Left hindlimb (tissue), 1 donor: ENCODE data around the gene CACNB2.
A peak's percentile ranks its signal among the peaks of the same experiment; 100 is the strongest.
"Not testable (repeated sequence)": the region's sequence is repeated elsewhere in the genome, so short reads cannot be mapped to it uniquely, and the experiment has no call there.

Experiments
- DNase-seq: peaks from one replicate; pipeline ENCODE4 v3.0.0-alpha.2; 2018

The CACNB2 gene

DNA sequence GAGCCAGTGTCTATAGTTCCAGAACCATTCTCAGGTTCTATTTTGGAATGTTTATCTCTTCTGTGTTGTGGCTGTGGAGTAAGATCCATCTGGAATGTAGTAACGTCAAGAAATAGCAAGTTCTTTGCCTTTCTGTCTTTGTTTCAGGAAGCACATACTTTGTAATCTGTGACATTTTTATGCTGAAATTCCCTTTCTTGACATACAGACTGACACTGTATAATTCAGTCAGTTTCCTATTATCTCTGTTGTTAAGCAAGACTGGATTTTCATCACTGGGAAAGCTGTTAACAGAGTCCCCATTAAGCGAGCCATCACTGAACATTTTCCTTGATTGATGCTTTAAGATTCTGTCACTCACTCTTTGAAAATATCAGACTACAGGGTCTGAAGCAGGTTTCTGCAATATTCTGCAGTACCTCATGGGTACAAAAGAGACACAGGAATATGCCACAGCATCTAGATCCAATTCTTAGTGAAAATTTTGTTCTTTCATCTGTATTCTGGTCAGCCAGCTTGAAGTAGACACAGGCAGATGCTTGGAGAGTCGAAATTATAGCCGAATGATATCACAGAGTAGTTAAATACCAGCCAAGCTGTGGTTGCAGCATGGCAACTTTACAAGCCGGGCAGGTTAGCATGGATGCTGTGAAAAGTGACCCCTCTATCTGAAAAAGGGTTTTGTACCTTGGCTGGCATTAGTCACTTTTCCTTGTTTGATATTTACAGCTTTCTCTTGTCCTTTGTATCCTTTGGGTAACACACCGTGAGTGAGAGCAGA, 62.6 kb downstream of the CACNB2 start:
- no peak for DNase-seq

GRCh38 chr10:18203471-18203870, 63.2 kb downstream of the CACNB2 start:
- DNase-seq = no peak

DNA sequence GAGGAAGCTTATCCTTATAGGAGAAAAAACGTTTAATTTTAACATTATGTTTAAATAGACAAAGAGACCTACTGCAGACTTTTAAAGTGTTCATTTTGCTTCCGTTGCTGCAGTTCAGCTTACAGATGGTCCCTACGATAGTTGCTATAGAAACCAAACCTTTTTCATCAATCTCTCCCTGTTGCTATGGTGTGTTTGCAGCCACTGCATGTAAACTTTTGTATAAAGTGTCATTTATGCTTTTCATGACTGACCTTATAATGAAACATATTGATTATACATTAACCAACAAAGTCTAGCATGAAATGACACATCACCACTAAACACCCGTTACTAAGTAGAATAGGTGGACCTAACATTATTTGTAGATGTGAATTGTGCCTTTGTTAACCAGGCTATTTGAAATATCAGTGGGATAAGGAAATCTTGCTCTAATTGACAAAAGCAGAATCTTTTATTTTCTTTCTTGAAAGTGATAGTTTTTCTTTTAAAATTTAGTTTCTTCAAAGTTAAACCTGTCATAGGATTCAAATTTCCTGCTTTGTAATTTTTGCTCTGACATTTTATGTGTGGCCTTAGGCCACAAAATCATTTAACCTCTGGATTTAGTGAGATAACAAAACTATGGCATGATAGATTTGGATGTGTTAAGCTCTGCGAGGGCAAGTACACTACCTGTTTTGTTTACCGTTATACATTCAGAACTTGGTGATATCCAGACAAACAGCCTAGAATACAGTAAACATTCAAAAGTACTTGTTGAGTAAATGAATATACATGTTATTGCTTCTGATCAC, 64.0 kb downstream of the CACNB2 start:
- no peak for DNase-seq

DNA sequence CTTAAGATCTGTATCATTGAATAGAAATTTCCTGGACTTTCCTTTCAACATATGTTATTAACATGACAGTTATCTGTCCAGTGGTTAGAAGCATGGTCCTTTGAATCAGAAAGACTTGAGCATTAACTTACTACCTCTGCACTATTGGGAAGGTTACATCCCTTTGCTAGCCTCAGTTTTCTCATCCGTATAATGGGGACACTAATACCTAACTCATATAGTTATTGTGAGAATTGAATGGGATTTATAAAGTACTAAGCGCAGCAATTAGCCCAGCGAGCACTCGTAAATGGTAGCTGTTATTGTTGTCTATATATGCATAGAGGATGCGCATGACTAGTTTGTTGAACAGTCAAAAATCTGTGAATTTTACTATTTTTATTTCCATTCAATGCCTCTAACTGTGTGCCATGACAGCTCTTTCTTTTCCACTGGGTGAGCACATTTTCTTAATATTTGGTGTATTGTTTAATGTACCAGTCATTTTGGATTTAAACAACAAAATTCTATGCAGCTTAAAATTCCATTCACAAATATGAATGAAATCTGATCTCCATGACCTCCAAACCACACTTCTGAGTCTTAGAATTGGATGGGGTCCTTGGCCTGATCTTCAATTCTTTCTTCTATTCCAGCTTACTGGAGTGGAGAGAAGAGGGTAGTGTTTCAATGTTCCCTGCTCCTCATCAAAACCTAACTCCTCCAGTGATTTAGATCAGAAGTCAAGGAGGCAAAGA, 65.0 kb downstream of the CACNB2 start:
- no peak for DNase-seq

DNA sequence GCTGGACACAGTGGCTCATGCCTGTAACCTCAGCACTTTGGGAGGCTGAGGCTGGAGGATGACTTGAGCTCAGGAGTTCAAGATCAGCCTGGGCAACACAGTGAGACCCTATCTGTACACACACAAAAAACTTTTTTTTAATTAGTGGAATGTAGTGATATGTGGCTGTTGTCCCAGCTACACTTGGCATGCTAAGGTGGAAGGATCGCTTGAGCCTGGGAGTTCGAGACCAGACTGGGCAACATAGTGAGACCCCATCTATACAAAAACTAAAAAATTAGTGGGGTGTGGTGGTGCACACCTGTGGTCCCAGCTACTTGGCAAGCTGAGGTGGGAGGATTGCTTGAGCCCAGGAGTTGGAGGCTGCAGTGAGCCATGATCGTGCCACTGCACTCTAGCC, 68.0 kb downstream of the CACNB2 start:
- DNase-seq = not testable (repeated sequence)

GRCh38 chr10:18209241-18209640, 69.0 kb downstream of the CACNB2 start:
- DNase-seq = no peak

DNA sequence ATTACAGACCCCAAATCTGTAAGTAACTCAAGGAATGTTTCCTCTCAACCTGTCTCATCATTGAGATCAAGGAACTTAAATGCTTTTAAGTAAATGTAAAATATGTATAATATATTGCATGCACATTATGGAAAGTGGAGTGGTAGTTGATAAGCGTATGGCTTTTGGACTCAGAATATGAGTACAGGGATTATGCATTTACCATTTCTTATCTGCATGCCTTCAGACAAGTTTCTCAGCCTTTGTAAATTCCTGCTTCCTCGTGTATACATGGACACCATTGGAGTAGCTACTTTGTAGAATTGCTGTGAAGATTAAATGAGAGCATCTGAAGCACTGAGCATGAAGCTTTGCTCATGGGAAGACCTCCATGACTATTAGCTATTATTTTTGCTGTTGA, 70.5 kb downstream of the CACNB2 start:
- no peak for DNase-seq

DNA sequence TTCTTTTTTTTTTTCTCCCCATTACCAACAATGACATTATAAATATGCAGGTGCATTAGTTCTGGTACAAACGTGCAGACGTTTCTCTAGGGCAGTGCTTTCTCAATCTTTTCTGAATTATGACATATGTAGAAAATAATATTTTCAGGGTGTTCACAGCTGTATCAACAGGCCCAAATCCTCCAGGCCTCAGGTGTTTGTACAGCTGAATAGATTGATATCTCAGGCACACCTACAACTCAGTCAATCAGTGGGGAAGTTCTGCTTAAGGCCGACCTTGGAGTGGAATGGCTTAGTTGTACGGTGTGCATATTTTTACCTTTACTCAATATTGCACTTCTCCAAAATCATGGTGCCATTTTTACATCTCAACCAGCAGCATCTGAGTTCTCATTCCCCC, 71.6 kb downstream of the CACNB2 start:
- DNase-seq = no peak

GRCh38 chr10:18213271-18213670, 73.0 kb downstream of the CACNB2 start:
- DNase-seq = no peak

GRCh38 chr10:18214691-18215563, 74.7 kb downstream of the CACNB2 start:
- peak; percentile 71 for DNase-seq

DNA sequence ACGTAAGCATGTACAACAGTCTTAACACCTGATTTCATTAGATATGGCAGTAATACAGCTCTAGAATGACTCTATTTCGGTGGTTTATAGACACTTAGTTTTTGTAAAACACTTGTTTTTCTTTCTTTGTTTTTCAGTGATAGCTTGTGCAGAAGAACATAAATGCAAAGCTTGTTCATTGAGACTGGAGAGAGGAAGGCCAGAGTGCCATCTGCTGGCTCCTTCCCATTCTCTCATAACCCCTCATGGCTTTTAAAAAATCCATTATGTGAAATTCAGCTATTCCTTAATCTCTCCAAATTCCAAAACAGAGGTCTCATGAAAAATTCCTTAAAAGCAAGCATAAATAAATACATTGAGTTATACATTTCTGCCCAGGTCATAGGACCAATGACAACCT, 76.3 kb downstream of the CACNB2 start:
- no peak for DNase-seq

DNA sequence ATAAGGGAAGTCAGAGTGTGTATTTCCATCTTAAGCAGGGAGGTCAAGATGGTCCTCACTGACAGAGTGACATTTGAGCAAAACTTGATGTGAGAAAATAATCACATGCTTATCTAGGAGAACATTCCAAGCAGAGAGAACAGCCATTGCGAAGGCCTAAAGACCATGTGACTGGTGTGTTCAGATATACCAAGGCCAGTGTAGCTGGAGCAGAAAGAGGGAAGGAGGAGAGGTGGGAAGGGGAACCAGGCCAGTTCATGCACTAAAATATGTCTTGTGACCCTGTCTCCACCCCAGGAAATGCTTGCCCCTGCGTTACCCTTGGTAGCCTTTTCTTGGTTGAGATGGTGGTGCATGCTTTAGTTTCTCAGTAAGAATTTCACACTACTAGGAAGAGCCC, 77.4 kb downstream of the CACNB2 start:
- DNase-seq = no peak

- no peak for DNase-seq
Observed at GRCh38 chr10:18219146-18219545, 78.9 kb downstream of the CACNB2 start.

DNA sequence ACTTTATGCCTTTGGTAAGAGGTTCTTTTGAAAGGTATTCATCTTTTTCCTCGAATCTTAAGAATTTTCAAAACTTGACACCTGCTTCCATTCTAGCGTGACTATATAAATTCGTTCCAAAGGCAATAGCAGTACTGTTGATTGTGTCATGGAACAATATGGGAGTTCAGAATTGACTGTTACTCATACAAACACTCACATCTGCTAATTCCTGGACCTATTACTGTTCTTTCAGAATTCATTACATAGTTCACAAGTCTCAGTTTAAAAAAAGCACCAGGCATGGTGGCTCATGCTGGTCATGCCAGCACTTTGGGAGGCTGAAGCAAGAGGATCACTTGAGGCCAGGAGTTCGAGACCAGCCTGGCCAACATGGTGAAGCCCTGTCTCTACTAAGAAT, 80.9 kb downstream of the CACNB2 start:
- no peak for DNase-seq

DNA sequence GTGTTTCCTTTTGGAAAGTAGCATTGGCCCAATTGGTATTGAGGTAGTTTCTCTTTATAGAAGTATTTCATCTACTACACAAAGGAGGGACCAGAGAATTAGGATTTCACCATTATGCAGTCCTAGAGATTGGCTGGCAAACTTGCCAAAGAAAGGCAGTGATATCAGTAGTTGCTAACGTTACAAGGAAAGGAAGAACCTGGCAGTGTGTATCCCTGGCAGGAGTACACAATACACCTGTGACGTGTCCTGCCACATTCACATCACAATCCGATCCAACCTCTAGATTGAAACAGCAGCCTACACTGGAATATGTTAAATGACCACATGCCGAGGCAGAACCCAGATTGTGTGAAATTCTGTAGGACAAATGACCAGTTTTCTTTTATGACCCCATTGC, 81.7 kb downstream of the CACNB2 start:
- no peak for DNase-seq

- DNase-seq = no peak
Observed at GRCh38 chr10:18222866-18223265, 82.6 kb downstream of the CACNB2 start.

DNA sequence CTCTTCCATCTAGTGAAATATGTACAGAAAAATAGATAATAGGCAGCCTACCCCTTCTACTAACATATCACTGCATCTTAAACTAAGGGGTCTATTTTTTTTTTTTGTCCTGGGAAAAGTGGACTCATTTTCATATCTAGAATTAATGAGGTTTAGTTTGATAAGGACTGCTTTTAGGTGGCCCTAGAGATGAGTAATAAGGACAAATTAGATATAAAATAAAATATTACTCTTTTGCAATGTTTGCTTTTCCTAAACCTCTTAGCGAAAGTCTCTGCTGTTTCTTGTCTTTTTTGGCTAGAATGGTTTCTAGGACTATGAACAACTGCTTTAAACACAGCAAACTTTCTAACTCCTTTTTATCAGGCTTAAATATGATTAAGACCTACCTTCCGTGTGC, 83.7 kb downstream of the CACNB2 start:
- no peak for DNase-seq

DNA sequence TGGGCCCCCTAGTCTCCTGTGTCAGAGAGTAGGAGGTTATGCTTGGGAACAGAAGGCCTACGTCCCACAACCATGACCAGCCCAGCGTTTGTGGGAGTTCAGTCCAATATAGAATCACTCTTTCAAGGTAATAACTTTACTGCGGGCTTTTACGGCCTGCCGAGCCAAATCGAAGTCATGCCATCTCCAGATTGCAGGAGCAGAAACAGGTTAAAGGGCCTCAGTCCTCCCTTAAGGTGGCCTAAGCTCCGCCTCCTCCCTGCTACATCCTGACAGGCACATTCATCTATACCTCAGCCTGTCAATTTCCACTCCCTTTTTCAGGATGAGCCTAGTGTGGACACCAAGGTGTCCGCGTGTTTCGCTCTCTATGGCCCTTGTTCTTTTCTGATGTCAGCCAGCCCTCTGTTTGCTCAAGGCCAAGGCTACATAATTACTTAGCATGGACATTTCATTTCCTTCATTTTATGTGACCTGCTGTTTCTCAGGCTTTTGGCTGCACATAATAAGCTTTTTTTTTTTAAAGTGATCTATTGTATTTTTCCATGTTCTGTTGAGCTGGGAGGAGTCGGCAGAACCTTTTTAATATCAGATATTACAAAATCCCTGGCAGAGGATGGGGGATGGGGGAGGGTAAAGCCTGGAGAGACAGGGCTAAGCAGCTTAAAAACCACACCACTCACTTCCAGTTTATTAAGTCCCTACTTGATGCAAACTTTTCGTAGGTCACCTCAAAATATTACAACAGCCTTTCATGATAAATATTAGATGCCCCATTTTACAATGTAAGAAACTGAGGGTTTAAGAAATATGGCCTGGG, 84.6 kb downstream of the CACNB2 start:
- no peak for DNase-seq

GRCh38 chr10:18226336-18226735, 86.1 kb downstream of the CACNB2 start:
- no peak for DNase-seq

DNA sequence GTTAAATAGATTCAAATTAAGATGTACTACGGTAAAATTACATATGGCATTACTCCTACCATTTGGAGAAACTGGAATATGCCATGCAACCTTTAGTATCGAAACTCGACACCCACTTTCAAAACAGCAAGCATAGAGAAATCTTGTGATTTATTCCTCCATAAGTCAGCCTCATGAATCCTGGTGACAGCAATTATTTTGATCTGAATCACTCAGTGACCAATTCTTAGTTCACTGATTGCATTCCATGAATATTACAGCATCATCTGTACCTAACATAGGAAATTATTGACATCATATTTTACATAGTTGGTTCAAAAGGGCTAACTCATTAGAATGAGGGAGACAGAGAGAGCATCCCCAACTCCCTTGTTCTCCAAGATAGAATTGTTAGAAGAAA, 89.6 kb downstream of the CACNB2 start:
- no peak for DNase-seq

- DNase-seq = no peak
Observed at GRCh38 chr10:18230794-18231193, 90.6 kb downstream of the CACNB2 start.

GRCh38 chr10:18231480-18231879, 91.3 kb downstream of the CACNB2 start:
- no peak for DNase-seq
